Keratinocyte (primary cell): ENCODE data around the gene AK2.

Experiments used
- CTCF ChIP-seq, 3 experiments: IDR thresholded peaks in 1 of 3; conservative IDR thresholded peaks in 1 of 3; optimal IDR thresholded peaks in 1 of 3; 2 replicates in 2 of 3; 3 replicates in 1 of 3; pipeline versions ENCODE3 to v1.5.1; 2011; ENCODE audit warnings: low read length in 3 of 3, mild to moderate bottlenecking in 3 of 3, moderate library complexity in 2 of 3, control low read depth in 1 of 3, inconsistent platforms in 1 of 3; ENCODE audit not compliant: insufficient read depth in 2 of 3; ENCODE audit errors: extremely low read depth in 1 of 3
- EZH2 ChIP-seq: IDR thresholded peaks from one replicate; pipeline ENCODE4 v1.6.1; 2012; ENCODE audit warnings: inconsistent platforms, mild to moderate bottlenecking, low read length, moderate library complexity

- no peak for TF ChIP-seq EZH2
- TF ChIP-seq CTCF (optimal IDR thresholded peaks at IDR 0.05 in 1 of 3, IDR thresholded peaks at IDR 0.05 in 1 of 3, conservative IDR thresholded peaks at IDR 0.05 in 1 of 3; ENCODE audit: extremely low read depth in 1 of 3, insufficient read depth in 2 of 3, low read length in 3 of 3), result no peak
These were observed 34.7 kb downstream of the AK2 start for GRCh38 chr1:33002006-33002405.
